Measurements from ENCODE around the gene DTYMK.
A peak's percentile ranks its signal among the peaks of the same experiment; 100 is the strongest.

Gene DTYMK

GRCh38 chr2:241686650-241687425, at the start of gene DTYMK:
Gene DTYMK (minus strand): TSS chr2:241686815. CDS start chr2:241686783, 32 bp downstream.
- DNase-seq (ENCODE audit: low read depth): peak; percentile 98
- TF ChIP-seq POLR2A (IDR thresholded peaks at IDR 0.05; ENCODE audit: extremely low read depth, insufficient read length): peak; percentile 85
- TF ChIP-seq MAX (IDR thresholded peaks at IDR 0.05; ENCODE audit: low read depth, low read length): peak; percentile 89
- no peak for TF ChIP-seq CTCF (IDR thresholded peaks at IDR 0.05; ENCODE audit: low read depth, low read length)
- TF ChIP-seq MYC (IDR thresholded peaks at IDR 0.05; ENCODE audit: low read depth, low read length): peak; percentile 33; the same call in 1 of the 2 replicates
- peak within 1 kb of the TSS; percentile 99 for H3K4me3 ChIP-seq (ENCODE audit: low read depth, low read length)

GRCh38 chr2:241736111-241736510, 49.5 kb upstream of the DTYMK start:
- no peak for TF ChIP-seq POLR2A (IDR thresholded peaks at IDR 0.05; ENCODE audit: extremely low read depth, insufficient read length)
- no peak overlapping the region for H3K4me3 ChIP-seq (ENCODE audit: low read depth, low read length)
- no peak for DNase-seq (ENCODE audit: low read depth)

GRCh38 chr2:241734467-241735208, 48.0 kb upstream of the DTYMK start, which contains the start of gene D2HGDH:
Gene D2HGDH (plus strand): TSS chr2:241734630. CDS start chr2:241735225, 595 bp downstream.
- TF ChIP-seq MYC (IDR thresholded peaks at IDR 0.05; ENCODE audit: low read depth, low read length): peak; percentile 15; the same call in 1 of the 2 replicates
- TF ChIP-seq POLR2A (IDR thresholded peaks at IDR 0.05; ENCODE audit: extremely low read depth, insufficient read length): peak; percentile 92
- TF ChIP-seq CTCF (IDR thresholded peaks at IDR 0.05; ENCODE audit: low read depth, low read length): no peak
- TF ChIP-seq MAX (IDR thresholded peaks at IDR 0.05; ENCODE audit: low read depth, low read length): peak; percentile 47
- peak; percentile 87 for DNase-seq (ENCODE audit: low read depth)
- peak within 1 kb of the TSS; percentile 71 for H3K4me3 ChIP-seq (ENCODE audit: low read depth, low read length)

- DNase-seq (ENCODE audit: low read depth): no peak
- TF ChIP-seq MAX (IDR thresholded peaks at IDR 0.05; ENCODE audit: low read depth, low read length) (no peak), CTCF (IDR thresholded peaks at IDR 0.05; ENCODE audit: low read depth, low read length) (peak; percentile 8)
- no peak overlapping the region for H3K4me3 ChIP-seq (ENCODE audit: low read depth, low read length)
Observed at GRCh38 chr2:241734208-241734466, 47.5 kb upstream of the DTYMK start.

- peak; percentile 24 for DNase-seq (ENCODE audit: low read depth)
- no peak overlapping the region for H3K4me3 ChIP-seq (ENCODE audit: low read depth, low read length)
- TF ChIP-seq POLR2A (IDR thresholded peaks at IDR 0.05; ENCODE audit: extremely low read depth, insufficient read length): no peak
- TF ChIP-seq MYC (IDR thresholded peaks at IDR 0.05; ENCODE audit: low read depth, low read length): no peak
- no peak for TF ChIP-seq MAX (IDR thresholded peaks at IDR 0.05; ENCODE audit: low read depth, low read length)
- no peak for TF ChIP-seq CTCF (IDR thresholded peaks at IDR 0.05; ENCODE audit: low read depth, low read length)
Observed at GRCh38 chr2:241733391-241734207, 47.0 kb upstream of the DTYMK start.

Measured in NB4 (cell line).